GM12878 (cell line): ENCODE data around the gene RNPEP. TPM values are rescaled to one million over a fixed set of nuclear protein-coding genes. Genes with fewer than 3 reads are reported as not detected.

Experiments
- ATAC-seq: fragments of 200-7000 bp; cut with Tn5 transposase; 3 replicates; pipeline ENCODE4 v1.9.1; 2020; ENCODE audit warnings: mild to moderate bottlenecking, moderate library complexity
- BruUV-seq: library from RNA; stranded (reverse); fragments of 400-500 nt; replicated peaks from 2 replicates; lab custom pipeline; 2021; lab: Mats Ljungman, UMichigan
- CTCF ChIA-PET: fragments of 300-600 bp; sonication (Branson Sonifier 250); formaldehyde crosslinking; extraction: SDS; loops from one replicate; lab custom pipeline; 2021; ENCODE audit warnings: inconsistent platforms; lab: Yijun Ruan, JAX
- POLR2A ChIA-PET: fragments of 350-600 bp; formaldehyde crosslinking; extraction: SDS; loops from one replicate; lab custom pipeline; 2021; ENCODE audit warnings: inconsistent platforms; lab: Charles Lee
- RAD21 ChIA-PET: fragments of 300-600 bp; sonication (Branson Sonifier 250); formaldehyde crosslinking; loops from one replicate; lab custom pipeline; 2023; ENCODE audit warnings: antibody characterized with exemption; ENCODE audit not compliant: unreplicated experiment; lab: Charles Lee
- SMC1A ChIA-PET: fragments of 300-600 bp; sonication (Branson Sonifier 250); formaldehyde crosslinking; loops from one replicate; lab custom pipeline; 2023; ENCODE audit not compliant: unreplicated experiment, uncharacterized antibody; lab: Charles Lee
- DNase-seq: peaks from one replicate; pipeline ENCODE4 v3.0.0-alpha.2; 2011; ENCODE audit warnings: low read depth, low spot score
- FAIRE-seq: peaks from 3 replicates; lab custom pipeline; 2011; peaks lifted over from hg19 to GRCh38; lab: Jason Lieb, UNC
- H2AFZ ChIP-seq: 2 replicates; pipeline ENCODE4 v1.6.0; 2011; ENCODE audit warnings: low read depth, low read length, control low read depth; ENCODE audit not compliant: control insufficient read depth
- H3K27ac ChIP-seq: 2 replicates; pipeline ENCODE4 v1.5.1; 2011; ENCODE audit warnings: control low read depth; ENCODE audit not compliant: control insufficient read depth, insufficient read depth
- H3K27me3 ChIP-seq, 2 experiments: replicated peaks in 1 of 2; 2 replicates each; pipeline versions ENCODE4 v1.6.0 to v1.6.1; 2011; ENCODE audit warnings: low read length in 1 of 2; ENCODE audit not compliant: control insufficient read depth in 2 of 2, insufficient read depth in 2 of 2
- H3K36me3 ChIP-seq, 2 experiments: 2 replicates each; pipeline ENCODE4 v1.5.1; 2011; ENCODE audit warnings: low read length in 1 of 2; ENCODE audit not compliant: control insufficient read depth in 2 of 2, insufficient read depth in 2 of 2
- H3K4me1 ChIP-seq: 2 replicates; pipeline ENCODE4 v1.6.1; 2011; ENCODE audit warnings: mild to moderate bottlenecking, low read length, moderate library complexity, mixed read lengths; ENCODE audit not compliant: control insufficient read depth, insufficient read depth
- H3K4me2 ChIP-seq: 2 replicates; pipeline ENCODE4 v1.6.0; 2011; ENCODE audit warnings: control low read depth; ENCODE audit not compliant: control insufficient read depth, insufficient read depth
- H3K4me3 ChIP-seq: fragments of 200-600 bp; sonication (generic); 2 replicates; pipeline ENCODE4 v1.5.1; 2016
- H3K79me2 ChIP-seq: 2 replicates; pipeline ENCODE4 v1.6.0; 2011; ENCODE audit warnings: low read length; ENCODE audit not compliant: control insufficient read depth, insufficient read depth
- H3K9ac ChIP-seq: 2 replicates; pipeline ENCODE4 v1.8.0; 2011; ENCODE audit warnings: low read length, control low read depth, mixed read lengths; ENCODE audit not compliant: control insufficient read depth, insufficient read depth
- H3K9me3 ChIP-seq: replicated peaks from 3 replicates; pipeline ENCODE4 v1.5.1; 2011; ENCODE audit warnings: mild to moderate bottlenecking, low read length; ENCODE audit not compliant: control insufficient read depth, insufficient read depth
- H4K20me1 ChIP-seq: 2 replicates; pipeline ENCODE4 v1.6.0; 2011; ENCODE audit not compliant: control insufficient read depth, insufficient read depth
- BCL11A ChIP-seq: IDR thresholded peaks from 2 replicates; pipeline ENCODE4 v1.6.1; 2011; ENCODE audit warnings: low read depth, low read length
- EGR1 ChIP-seq, 2 experiments: IDR thresholded peaks; 1 replicate in 1 of 2; 2 replicates in 1 of 2; pipeline ENCODE4 v1.6.1; 2011 to 2012; ENCODE audit warnings: low read depth in 2 of 2, low read length in 2 of 2, borderline replicate concordance in 1 of 2, mild to moderate bottlenecking in 1 of 2, moderate library complexity in 1 of 2
- EZH2 ChIP-seq: IDR thresholded peaks from 2 replicates; pipeline ENCODE4 v1.6.1; 2012; ENCODE audit warnings: low read depth, mild to moderate bottlenecking, control low read depth, inconsistent platforms, low read length, borderline replicate concordance; ENCODE audit not compliant: control insufficient read depth
- IRF4 ChIP-seq: IDR thresholded peaks from 2 replicates; pipeline ENCODE4 v1.6.1; 2011; ENCODE audit warnings: low read depth, low read length
- KAT2A ChIP-seq: conservative IDR thresholded peaks from 2 replicates; pipeline ENCODE4 v1.6.1; 2011; ENCODE audit warnings: low read depth, low read length; ENCODE audit not compliant: control insufficient read depth
- KLF5 ChIP-seq: fragments of 450-650 bp; IDR thresholded peaks from 2 replicates; pipeline ENCODE4 v1.6.1; 2014; ENCODE audit warnings: mild to moderate bottlenecking; ENCODE audit not compliant: partially characterized antibody
- MTA2 ChIP-seq: fragments of 450-650 bp; IDR thresholded peaks from 2 replicates; pipeline ENCODE4 v1.6.1; 2016; ENCODE audit warnings: low read depth, mild to moderate bottlenecking, moderate library complexity
- NBN ChIP-seq: fragments of 450-650 bp; IDR thresholded peaks from 2 replicates; pipeline ENCODE4 v1.6.1; 2016
- NFYA ChIP-seq: IDR thresholded peaks from 2 replicates; pipeline ENCODE4 v1.6.1; 2011; ENCODE audit warnings: low read depth, mild to moderate bottlenecking, low read length, improper control_type of control experiment, borderline replicate concordance
- NKRF ChIP-seq: fragments of 450-650 bp; conservative IDR thresholded peaks from 2 replicates; pipeline ENCODE4 v1.6.1; 2017; ENCODE audit warnings: mild to moderate bottlenecking, moderate library complexity
- PAX8 ChIP-seq: fragments of 450-650 bp; IDR thresholded peaks from 2 replicates; pipeline ENCODE4 v1.6.1; 2017; ENCODE audit warnings: mild to moderate bottlenecking, moderate library complexity
- POLR2AphosphoS5 ChIP-seq: IDR thresholded peaks from 2 replicates; pipeline ENCODE4 v1.6.1; 2011; ENCODE audit warnings: mild to moderate bottlenecking, low read length, inconsistent platforms
- RCOR1 ChIP-seq: conservative IDR thresholded peaks from 2 replicates; pipeline ENCODE4 v1.6.1; 2012; ENCODE audit warnings: low read depth, low read length, improper control_type of control experiment
- ZBTB33 ChIP-seq: fragments of 450-650 bp; IDR thresholded peaks from 2 replicates; pipeline ENCODE4 v1.6.1; 2017; ENCODE audit warnings: mild to moderate bottlenecking
- ZNF207 ChIP-seq: fragments of 450-650 bp; IDR thresholded peaks from 2 replicates; pipeline ENCODE4 v1.6.1; 2014; ENCODE audit warnings: antibody characterized with exemption, mild to moderate bottlenecking, borderline replicate concordance
- WGBS: methylation state at CpG from one replicate; pipeline ENCODE4 v1.1.6; 2016; ENCODE audit warnings: low lambda C conversion rate; ENCODE audit not compliant: insufficient replicate concordance, insufficient coverage; ENCODE audit errors: missing lambda C conversion rate; 5-methylcytosine and 5-hydroxymethylcytosine counted together
- in situ Hi-C: fragments of 300-500 bp; cut with MboI; formaldehyde crosslinking; loops from 9 replicates; pipeline ENCODE4 v1.14.3; 2018; ENCODE audit warnings: mixed read lengths
- intact Hi-C: fragments of 100-400 bp; cut with micrococcal nuclease; formaldehyde crosslinking; loops from one replicate; pipeline ENCODE4 v1.14.2; 2022; ENCODE audit not compliant: unreplicated experiment
- polyA plus RNA-seq, 11 experiments: library from polyadenylated mRNA; depleted of rRNA in 4 of 11; unstranded in 6 of 11; stranded (reverse) in 5 of 11; fragments of >200 nt; fragmentation: Nextera tagmentation in 4 of 11; fragmentation: Illumina TruSeq in 1 of 11; extraction: Ambion mirVana in 4 of 11; extraction: Trizol in 1 of 11; gene quantifications; 1 replicate in 1 of 11; 2 replicates in 10 of 11; pipeline versions ENCODE4 v1.2.1 to v1.2.3, GENCODE V29; 2011 to 2016; ENCODE audit warnings: inconsistent platforms in 2 of 11, missing spikeins in 2 of 11, low read depth in 1 of 11
- total RNA-seq, 4 experiments: library from RNA; depleted of rRNA in 3 of 4; stranded (reverse); fragments of >200 nt in 3 of 4; fragmentation: Illumina TruSeq in 1 of 4; extraction: Trizol in 1 of 4; gene quantifications; 2 replicates each; pipeline versions ENCODE4 v1.2.1 to v1.2.3, GENCODE V29; 2013 to 2021
- TF ChIP-seq, protein P1 (sequence below): fragments of 450-650 bp; IDR thresholded peaks from 2 replicates; pipeline ENCODE4 v1.6.1; 2017; ENCODE audit warnings: mild to moderate bottlenecking, moderate library complexity

The RNPEP gene
- total and polyA plus RNA-seq, 10 of the 15 experiments (the other 5 are each of a cell fraction or from before 2014, with no cell fraction given) = 18.3 to 68.2 (median 44.6) TPM

- H3K4me3 ChIP-seq = no peak overlapping the region
- no peaks in the 10 kb centered on the region for H3K36me3 ChIP-seq
- ChIA-PET RAD21 (no interaction called here), SMC1A (no interaction called here), CTCF (no interaction called here), POLR2A (no interaction called here)
- H2AFZ ChIP-seq = no peak overlapping the region
- intact Hi-C loops (no loop called here), in situ Hi-C loops (no loop called here)
- WGBS = 0% methylated on average over 2 of the region's 2 CpGs
- no peak overlapping the region for H3K4me2 ChIP-seq
- no peaks in the 10 kb centered on the region for H3K9me3 ChIP-seq
- ATAC-seq = no peak
- H3K27ac ChIP-seq = no peak overlapping the region
- no peaks in the 10 kb centered on the region for H3K4me1 ChIP-seq
- no TSS peak for BruUV-seq
- no peak for DNase-seq
- FAIRE-seq = no peak
- H3K79me2 ChIP-seq = no peaks in the 10 kb centered on the region
- no peak for TF ChIP-seq RCOR1
- no peak for TF ChIP-seq MTA2
- no peak for TF ChIP-seq BCL11A
- TF ChIP-seq ZBTB33 = no peak
- no peak for TF ChIP-seq EZH2
- no peak for TF ChIP-seq NKRF
- no peak for TF ChIP-seq ZNF207
- TF ChIP-seq, protein P1, sequence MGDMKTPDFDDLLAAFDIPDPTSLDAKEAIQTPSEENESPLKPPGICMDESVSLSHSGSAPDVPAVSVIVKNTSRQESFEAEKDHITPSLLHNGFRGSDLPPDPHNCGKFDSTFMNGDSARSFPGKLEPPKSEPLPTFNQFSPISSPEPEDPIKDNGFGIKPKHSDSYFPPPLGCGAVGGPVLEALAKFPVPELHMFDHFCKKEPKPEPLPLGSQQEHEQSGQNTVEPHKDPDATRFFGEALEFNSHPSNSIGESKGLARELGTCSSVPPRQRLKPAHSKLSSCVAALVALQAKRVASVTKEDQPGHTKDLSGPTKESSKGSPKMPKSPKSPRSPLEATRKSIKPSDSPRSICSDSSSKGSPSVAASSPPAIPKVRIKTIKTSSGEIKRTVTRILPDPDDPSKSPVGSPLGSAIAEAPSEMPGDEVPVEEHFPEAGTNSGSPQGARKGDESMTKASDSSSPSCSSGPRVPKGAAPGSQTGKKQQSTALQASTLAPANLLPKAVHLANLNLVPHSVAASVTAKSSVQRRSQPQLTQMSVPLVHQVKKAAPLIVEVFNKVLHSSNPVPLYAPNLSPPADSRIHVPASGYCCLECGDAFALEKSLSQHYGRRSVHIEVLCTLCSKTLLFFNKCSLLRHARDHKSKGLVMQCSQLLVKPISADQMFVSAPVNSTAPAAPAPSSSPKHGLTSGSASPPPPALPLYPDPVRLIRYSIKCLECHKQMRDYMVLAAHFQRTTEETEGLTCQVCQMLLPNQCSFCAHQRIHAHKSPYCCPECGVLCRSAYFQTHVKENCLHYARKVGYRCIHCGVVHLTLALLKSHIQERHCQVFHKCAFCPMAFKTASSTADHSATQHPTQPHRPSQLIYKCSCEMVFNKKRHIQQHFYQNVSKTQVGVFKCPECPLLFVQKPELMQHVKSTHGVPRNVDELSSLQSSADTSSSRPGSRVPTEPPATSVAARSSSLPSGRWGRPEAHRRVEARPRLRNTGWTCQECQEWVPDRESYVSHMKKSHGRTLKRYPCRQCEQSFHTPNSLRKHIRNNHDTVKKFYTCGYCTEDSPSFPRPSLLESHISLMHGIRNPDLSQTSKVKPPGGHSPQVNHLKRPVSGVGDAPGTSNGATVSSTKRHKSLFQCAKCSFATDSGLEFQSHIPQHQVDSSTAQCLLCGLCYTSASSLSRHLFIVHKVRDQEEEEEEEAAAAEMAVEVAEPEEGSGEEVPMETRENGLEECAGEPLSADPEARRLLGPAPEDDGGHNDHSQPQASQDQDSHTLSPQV = no peak
- no peak for TF ChIP-seq KAT2A
- TF ChIP-seq IRF4 = no peak
- no peak for TF ChIP-seq POLR2AphosphoS5
- TF ChIP-seq EGR1 (IDR thresholded peaks at IDR 0.05; ENCODE audit: borderline replicate concordance in 1 of 2, low read depth in 2 of 2, low read length in 2 of 2) = no peak
- no peak for TF ChIP-seq NBN
- no peak for TF ChIP-seq PAX8
- no peak for TF ChIP-seq NFYA
- no peak for TF ChIP-seq KLF5
- TF ChIP-seq, all 136 proteins: peak for 0
- no peaks in the 10 kb centered on the region for H4K20me1 ChIP-seq
- H3K27me3 ChIP-seq = peaks cover 0 to 3% of the 10 kb centered on the region in 2 experiments; a peak in 1 of 4 replicates
- H3K9ac ChIP-seq = no peak overlapping the region
These were observed 63.3 kb downstream of the RNPEP start for GRCh38 chr1:202045705-202046104.
